GM23338 (cell line): ENCODE measurements around the gene DMRT3. TPM values are rescaled to one million over a fixed set of nuclear protein-coding genes. Genes with fewer than 3 reads are reported as not detected.

Experiments used
- CREB1 ChIP-seq: fragments of 250-450 bp; sonication (Bioruptor Pico); IDR thresholded peaks from 2 replicates; pipeline ENCODE4 v1.5.0; 2020; ENCODE audit warnings: low read depth, mild to moderate bottlenecking, moderate library complexity
- CTCF ChIP-seq, 2 experiments: fragments of 200-600 bp in 1 of 2; sonication (generic) in 1 of 2; conservative IDR thresholded peaks; 2 replicates each; pipeline versions ENCODE4 v1.5.1 to v1.6.1; 2016 to 2017; ENCODE audit warnings: antibody characterized with exemption in 2 of 2, low read depth in 2 of 2, mild to moderate bottlenecking in 2 of 2, moderate library complexity in 1 of 2
- EZH2 ChIP-seq: fragments of 200-600 bp; sonication (generic); IDR thresholded peaks from one replicate; pipeline ENCODE4 v1.8.0; 2017; ENCODE audit warnings: antibody characterized with exemption, mild to moderate bottlenecking, low read depth; ENCODE audit not compliant: unreplicated experiment
- EZH2phosphoT487 ChIP-seq: fragments of 200-600 bp; sonication (generic); IDR thresholded peaks from one replicate; pipeline ENCODE4 v1.8.1; 2018; ENCODE audit warnings: antibody characterized with exemption; ENCODE audit not compliant: unreplicated experiment
- JUNB ChIP-seq: IDR thresholded peaks from one replicate; pipeline ENCODE4 v1.6.1; 2016; ENCODE audit warnings: antibody characterized with exemption; ENCODE audit not compliant: unreplicated experiment
- NANOG ChIP-seq: IDR thresholded peaks from 2 replicates; pipeline ENCODE4 v1.6.1; 2016; ENCODE audit warnings: antibody characterized with exemption, borderline replicate concordance
- POLR2AphosphoS5 ChIP-seq: IDR thresholded peaks from 2 replicates; pipeline ENCODE4 v1.6.1; 2016; ENCODE audit warnings: antibody characterized with exemption, low read depth
- ZNF331 ChIP-seq: fragments of 250-450 bp; sonication (Bioruptor Pico); IDR thresholded peaks from 2 replicates; pipeline ENCODE4 v1.5.0; 2020; ENCODE audit warnings: low read depth, mild to moderate bottlenecking, moderate library complexity
- polyA plus RNA-seq: library from polyadenylated mRNA; unstranded; fragments of >200 nt; fragmentation: Nextera tagmentation; extraction: Ambion mirVana; gene quantifications from 2 replicates; pipeline ENCODE4 v1.2.1, GENCODE V29; 2016
- total RNA-seq: library from RNA; depleted of rRNA; stranded (reverse); fragments of >200 nt; shearing (Covaris generic); gene quantifications from 2 replicates; pipeline ENCODE4 v1.2.3, GENCODE V29; 2014
- TF ChIP-seq, protein P1 (sequence below): fragments of 250-450 bp; sonication (Bioruptor Pico); IDR thresholded peaks from 2 replicates; pipeline ENCODE4 v1.5.0; 2020; ENCODE audit warnings: mild to moderate bottlenecking, moderate library complexity

DMRT3 gene
- total and polyA plus RNA-seq, 2 experiments from 2014 or later, result not detected

DNA sequence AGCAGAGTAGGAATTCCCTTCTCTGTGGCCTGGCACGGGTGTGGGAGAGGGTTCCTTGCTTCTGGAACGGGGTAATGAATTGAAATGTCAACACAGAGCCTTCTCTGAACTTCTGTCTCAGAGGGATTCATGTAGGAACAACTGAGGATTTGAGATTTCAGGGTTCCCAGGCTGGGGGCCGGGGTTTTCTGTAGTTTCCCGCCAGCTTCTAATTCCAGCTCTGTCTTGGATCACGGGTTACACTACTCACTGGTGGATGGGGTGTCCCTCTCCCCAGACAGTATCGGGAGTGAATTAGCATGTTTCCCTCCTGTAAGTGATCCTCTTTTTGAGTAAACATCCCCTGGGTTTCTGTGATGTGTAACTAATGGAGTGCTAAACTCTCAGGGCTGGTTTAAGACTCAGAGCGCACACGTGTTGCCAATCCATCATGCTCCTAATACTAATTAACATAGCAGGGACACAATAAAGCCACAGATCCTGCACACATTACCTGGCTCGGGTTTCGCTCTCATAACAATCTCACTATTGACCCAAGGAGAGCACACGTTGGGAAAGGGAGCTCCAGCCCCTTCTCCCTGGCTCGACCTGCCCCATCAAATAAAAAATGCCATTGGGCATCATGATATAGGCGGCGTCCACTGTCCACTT, 55.6 kb downstream of the DMRT3 start (continued):
- TF ChIP-seq, protein P1, sequence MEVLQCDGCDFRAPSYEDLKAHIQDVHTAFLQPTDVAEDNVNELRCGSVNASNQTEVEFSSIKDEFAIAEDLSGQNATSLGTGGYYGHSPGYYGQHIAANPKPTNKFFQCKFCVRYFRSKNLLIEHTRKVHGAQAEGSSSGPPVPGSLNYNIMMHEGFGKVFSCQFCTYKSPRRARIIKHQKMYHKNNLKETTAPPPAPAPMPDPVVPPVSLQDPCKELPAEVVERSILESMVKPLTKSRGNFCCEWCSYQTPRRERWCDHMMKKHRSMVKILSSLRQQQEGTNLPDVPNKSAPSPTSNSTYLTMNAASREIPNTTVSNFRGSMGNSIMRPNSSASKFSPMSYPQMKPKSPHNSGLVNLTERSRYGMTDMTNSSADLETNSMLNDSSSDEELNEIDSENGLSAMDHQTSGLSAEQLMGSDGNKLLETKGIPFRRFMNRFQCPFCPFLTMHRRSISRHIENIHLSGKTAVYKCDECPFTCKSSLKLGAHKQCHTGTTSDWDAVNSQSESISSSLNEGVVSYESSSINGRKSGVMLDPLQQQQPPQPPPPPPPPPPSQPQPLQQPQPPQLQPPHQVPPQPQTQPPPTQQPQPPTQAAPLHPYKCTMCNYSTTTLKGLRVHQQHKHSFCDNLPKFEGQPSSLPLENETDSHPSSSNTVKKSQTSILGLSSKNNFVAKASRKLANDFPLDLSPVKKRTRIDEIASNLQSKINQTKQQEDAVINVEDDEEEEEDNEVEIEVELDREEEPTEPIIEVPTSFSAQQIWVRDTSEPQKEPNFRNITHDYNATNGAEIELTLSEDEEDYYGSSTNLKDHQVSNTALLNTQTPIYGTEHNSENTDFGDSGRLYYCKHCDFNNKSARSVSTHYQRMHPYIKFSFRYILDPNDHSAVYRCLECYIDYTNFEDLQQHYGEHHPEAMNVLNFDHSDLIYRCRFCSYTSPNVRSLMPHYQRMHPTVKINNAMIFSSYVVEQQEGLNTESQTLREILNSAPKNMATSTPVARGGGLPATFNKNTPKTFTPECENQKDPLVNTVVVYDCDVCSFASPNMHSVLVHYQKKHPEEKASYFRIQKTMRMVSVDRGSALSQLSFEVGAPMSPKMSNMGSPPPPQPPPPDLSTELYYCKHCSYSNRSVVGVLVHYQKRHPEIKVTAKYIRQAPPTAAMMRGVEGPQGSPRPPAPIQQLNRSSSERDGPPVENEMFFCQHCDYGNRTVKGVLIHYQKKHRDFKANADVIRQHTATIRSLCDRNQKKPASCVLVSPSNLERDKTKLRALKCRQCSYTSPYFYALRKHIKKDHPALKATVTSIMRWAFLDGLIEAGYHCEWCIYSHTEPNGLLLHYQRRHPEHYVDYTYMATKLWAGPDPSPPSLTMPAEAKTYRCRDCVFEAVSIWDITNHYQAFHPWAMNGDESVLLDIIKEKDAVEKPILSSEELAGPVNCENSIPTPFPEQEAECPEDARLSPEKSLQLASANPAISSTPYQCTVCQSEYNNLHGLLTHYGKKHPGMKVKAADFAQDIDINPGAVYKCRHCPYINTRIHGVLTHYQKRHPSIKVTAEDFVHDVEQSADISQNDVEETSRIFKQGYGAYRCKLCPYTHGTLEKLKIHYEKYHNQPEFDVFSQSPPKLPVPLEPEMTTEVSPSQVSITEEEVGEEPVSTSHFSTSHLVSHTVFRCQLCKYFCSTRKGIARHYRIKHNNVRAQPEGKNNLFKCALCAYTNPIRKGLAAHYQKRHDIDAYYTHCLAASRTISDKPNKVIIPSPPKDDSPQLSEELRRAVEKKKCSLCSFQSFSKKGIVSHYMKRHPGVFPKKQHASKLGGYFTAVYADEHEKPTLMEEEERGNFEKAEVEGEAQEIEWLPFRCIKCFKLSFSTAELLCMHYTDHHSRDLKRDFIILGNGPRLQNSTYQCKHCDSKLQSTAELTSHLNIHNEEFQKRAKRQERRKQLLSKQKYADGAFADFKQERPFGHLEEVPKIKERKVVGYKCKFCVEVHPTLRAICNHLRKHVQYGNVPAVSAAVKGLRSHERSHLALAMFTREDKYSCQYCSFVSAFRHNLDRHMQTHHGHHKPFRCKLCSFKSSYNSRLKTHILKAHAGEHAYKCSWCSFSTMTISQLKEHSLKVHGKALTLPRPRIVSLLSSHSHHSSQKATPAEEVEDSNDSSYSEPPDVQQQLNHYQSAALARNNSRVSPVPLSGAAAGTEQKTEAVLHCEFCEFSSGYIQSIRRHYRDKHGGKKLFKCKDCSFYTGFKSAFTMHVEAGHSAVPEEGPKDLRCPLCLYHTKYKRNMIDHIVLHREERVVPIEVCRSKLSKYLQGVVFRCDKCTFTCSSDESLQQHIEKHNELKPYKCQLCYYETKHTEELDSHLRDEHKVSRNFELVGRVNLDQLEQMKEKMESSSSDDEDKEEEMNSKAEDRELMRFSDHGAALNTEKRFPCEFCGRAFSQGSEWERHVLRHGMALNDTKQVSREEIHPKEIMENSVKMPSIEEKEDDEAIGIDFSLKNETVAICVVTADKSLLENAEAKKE (CRISPR knock-in tag), result no peak
- TF ChIP-seq CTCF (conservative IDR thresholded peaks at IDR 0.05; ENCODE audit: low read depth in 2 of 2) (no peak), CREB1 (CRISPR knock-in tag) (no peak), EZH2phosphoT487 (no peak), EZH2 (no peak), NANOG (no peak), POLR2AphosphoS5 (no peak), JUNB (no peak), ZNF331 (CRISPR knock-in tag) (no peak)
